Small intestine (tissue), 7 donors: ENCODE measurements around the gene CDK12. TPM values are rescaled to one million over a fixed set of nuclear protein-coding genes. Genes with fewer than 3 reads are reported as not detected.

ENCODE experiments used
- DNase-seq, 2 donors: peaks; one replicate each; pipeline versions ENCODE4 v3.0.0 to v3.0.0-alpha.2; 2013
- FAIRE-seq: peaks from 2 replicates; lab custom pipeline; 2012; peaks lifted over from hg19 to GRCh38; lab: Jason Lieb, UNC
- H3K27ac ChIP-seq, 3 donors: one replicate each; pipeline ENCODE4 v1.5.1; 2013; ENCODE audit warnings: low read length in 2 of 3, mild to moderate bottlenecking in 2 of 3, control low read depth in 1 of 3, inconsistent platforms in 1 of 3, low read depth in 1 of 3, moderate library complexity in 1 of 3
- H3K27me3 ChIP-seq, 3 donors: one replicate each; pipeline ENCODE4 v1.6.1; 2013; ENCODE audit warnings: low read length in 3 of 3, inconsistent platforms in 1 of 3; ENCODE audit not compliant: control insufficient read depth in 3 of 3, insufficient read depth in 3 of 3
- H3K36me3 ChIP-seq, 3 donors: one replicate each; pipeline ENCODE4 v1.6.1; 2013; ENCODE audit warnings: low read length in 3 of 3, inconsistent platforms in 1 of 3, low read depth in 1 of 3, mild to moderate bottlenecking in 1 of 3, moderate library complexity in 1 of 3; ENCODE audit not compliant: control insufficient read depth in 3 of 3, insufficient read depth in 2 of 3
- H3K4me1 ChIP-seq, 3 donors: one replicate each; pipeline ENCODE4 v1.6.1; 2013; ENCODE audit warnings: low read length in 2 of 3, inconsistent platforms in 1 of 3, low read depth in 1 of 3, mild to moderate bottlenecking in 1 of 3, moderate library complexity in 1 of 3; ENCODE audit not compliant: control insufficient read depth in 3 of 3, insufficient read depth in 2 of 3
- H3K4me3 ChIP-seq, 3 donors: one replicate each; pipeline ENCODE4 v1.5.1; 2013; ENCODE audit warnings: low read length in 3 of 3, control low read depth in 1 of 3, inconsistent platforms in 1 of 3, low read depth in 1 of 3, mild to moderate bottlenecking in 1 of 3, moderate library complexity in 1 of 3
- H3K9me3 ChIP-seq, 2 donors: one replicate each; pipeline ENCODE4 v1.6.1; 2013; ENCODE audit warnings: low read depth in 1 of 2, low read length in 1 of 2; ENCODE audit not compliant: control insufficient read depth in 2 of 2, insufficient read depth in 1 of 2
- WGBS, 3 donors: extraction: QIAGEN DNeasy Blood & Tissue Kit; methylation state at CpG; one replicate each; pipeline ENCODE4 v1.1.7; 2013; 5-methylcytosine and 5-hydroxymethylcytosine counted together
- polyA plus RNA-seq, 4 donors: library from polyadenylated mRNA; stranded (reverse) in 3 of 4; unstranded in 1 of 4; fragments of 200-250 nt in 3 of 4; fragments of 120-200 nt in 1 of 4; gene quantifications; one replicate each; pipeline versions ENCODE4 v1.2.1 to v1.2.3, GENCODE V29; 2013
- donor health status: healthy with polysubstance abuse.
- donor health status: control.
- donor health status: control.
- donor health status: Bipolar disorder and iron deficiency.
- donor health status: healthy.

CDK12 gene
- polyA plus RNA-seq, 4 donors: 6.2 to 47.4 (median 11.3) TPM

- no peak for FAIRE-seq
These were observed 94.1 kb downstream of the CDK12 start for GRCh38 chr17:39555368-39555767.

GRCh38 chr17:39556423-39556822, 95.1 kb downstream of the CDK12 start:
- H3K36me3 ChIP-seq: peaks cover 4 to 57% (median 11%) of the 10 kb centered on the region in 3 donors
- no peaks in the 10 kb centered on the region for H3K27me3 ChIP-seq
- WGBS, 3 donors: 40 to 68% (median 50%) methylated on average over 1 of the region's 1 CpG
- FAIRE-seq: no peak
- no peaks in the 10 kb centered on the region for H3K9me3 ChIP-seq
- H3K4me3 ChIP-seq: no peak overlapping the region
- H3K4me1 ChIP-seq: no peaks in the 10 kb centered on the region
- H3K27ac ChIP-seq: no peak overlapping the region
- no peak for DNase-seq

More at GRCh38 chr17:39555368-39555767, 94.1 kb downstream of the CDK12 start:
- no peak for DNase-seq
- Histone ChIP-seq H3K27me3 (no peaks in the 10 kb centered on the region), H3K27ac (no peak overlapping the region), H3K9me3 (no peaks in the 10 kb centered on the region), H3K4me1 (no peaks in the 10 kb centered on the region), H3K4me3 (no peak overlapping the region), H3K36me3 (peaks cover 8 to 50% (median 12%) of the 10 kb centered on the region in 3 donors)
- WGBS, 3 donors: 77 to 84% (median 80%) methylated on average over 2 of the region's 2 CpGs

- Histone ChIP-seq H3K36me3 (peaks cover 2 to 37% (median 7%) of the 10 kb centered on the region in 3 donors), H3K4me3 (no peak overlapping the region), H3K27ac (no peak overlapping the region), H3K4me1 (peaks cover 0 to 9% (median 0%) of the 10 kb centered on the region in 3 donors), H3K27me3 (no peaks in the 10 kb centered on the region), H3K9me3 (no peaks in the 10 kb centered on the region)
- WGBS, 3 donors: 57 to 59% (median 58%) methylated on average over 1 of the region's 1 CpG
- DNase-seq: no peak
- no peak for FAIRE-seq
These were observed 101.1 kb downstream of the CDK12 start for GRCh38 chr17:39562395-39562794.

- Histone ChIP-seq H3K4me1 (peaks cover 0 to 9% (median 0%) of the 10 kb centered on the region in 3 donors), H3K36me3 (peaks cover 0 to 43% (median 7%) of the 10 kb centered on the region in 3 donors), H3K27me3 (no peaks in the 10 kb centered on the region), H3K4me3 (no peak overlapping the region), H3K27ac (no peak overlapping the region), H3K9me3 (no peaks in the 10 kb centered on the region)
- DNase-seq: no peak
- WGBS, 3 donors: 79 to 86% (median 85%) methylated on average over 7 of the region's 7 CpGs
- FAIRE-seq: no peak
These were observed 101.7 kb downstream of the CDK12 start for GRCh38 chr17:39562976-39563375.

DNA sequence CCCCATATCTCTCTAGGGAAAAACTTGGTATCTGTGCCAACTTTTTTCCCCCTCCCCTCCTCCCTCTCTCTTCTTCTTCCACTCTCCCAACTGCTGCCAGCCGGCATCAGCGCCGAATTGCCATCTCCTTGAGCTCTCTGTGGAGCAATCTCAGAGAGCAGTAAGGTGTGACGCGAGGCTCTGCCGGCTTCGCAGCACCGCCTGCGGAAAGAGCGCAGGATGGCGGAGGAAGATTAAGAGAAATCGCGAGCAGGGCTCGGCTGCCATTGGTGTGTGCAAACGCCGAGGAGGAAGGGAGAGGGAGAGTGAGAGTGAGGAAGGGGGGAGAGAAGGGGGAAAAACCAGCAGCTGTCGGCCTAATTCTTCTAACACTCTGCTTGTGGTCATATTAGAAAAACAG, 102.2 kb downstream of the CDK12 start:
- WGBS, 3 donors: 55 to 88% (median 82%) methylated on average over 17 of the region's 17 CpGs
- peaks cover 0 to 9% (median 0%) of the 10 kb centered on the region in 3 donors for H3K4me1 ChIP-seq
- H3K4me3 ChIP-seq: no peak overlapping the region
- H3K36me3 ChIP-seq: peaks cover 3 to 48% (median 7%) of the 10 kb centered on the region in 3 donors
- no peak overlapping the region for H3K27ac ChIP-seq
- H3K27me3 ChIP-seq: no peaks in the 10 kb centered on the region
- FAIRE-seq (no peak), DNase-seq (no peak)
- no peaks in the 10 kb centered on the region for H3K9me3 ChIP-seq

- WGBS, 3 donors: 57 to 81% (median 71%) methylated on average over 4 of the region's 4 CpGs
- Histone ChIP-seq H3K4me3 (no peak overlapping the region), H3K9me3 (no peaks in the 10 kb centered on the region), H3K27ac (no peak overlapping the region), H3K27me3 (no peaks in the 10 kb centered on the region), H3K4me1 (peaks cover 0 to 9% (median 0%) of the 10 kb centered on the region in 3 donors), H3K36me3 (peaks cover 3 to 55% (median 7%) of the 10 kb centered on the region in 3 donors)
- no peak for FAIRE-seq
- peak in 1 of 2 donors; percentile 22 for DNase-seq
These were observed 103.0 kb downstream of the CDK12 start for GRCh38 chr17:39564211-39564848.

- FAIRE-seq (no peak), DNase-seq (no peak)
- Histone ChIP-seq H3K4me3 (no peak overlapping the region), H3K27ac (no peak overlapping the region), H3K9me3 (peaks cover 0 to 6% of the 10 kb centered on the region in 2 donors), H3K36me3 (peaks cover 3 to 61% (median 10%) of the 10 kb centered on the region in 3 donors), H3K4me1 (peaks cover 0 to 9% (median 0%) of the 10 kb centered on the region in 3 donors), H3K27me3 (no peaks in the 10 kb centered on the region)
- 86 to 89% (median 88%) methylated on average over 11 of the region's 11 CpGs for WGBS, 3 donors
These were observed 105.0 kb downstream of the CDK12 start for GRCh38 chr17:39566094-39566850.

- no peaks in the 10 kb centered on the region for H3K27me3 ChIP-seq
- H3K27ac ChIP-seq: no peak overlapping the region
- peaks cover 3 to 60% (median 10%) of the 10 kb centered on the region in 3 donors for H3K36me3 ChIP-seq
- H3K9me3 ChIP-seq: peaks cover 0 to 8% of the 10 kb centered on the region in 2 donors
- 89 to 92% (median 89%) methylated on average over 9 of the region's 9 CpGs for WGBS, 3 donors
- H3K4me1 ChIP-seq: peaks cover 0 to 6% (median 0%) of the 10 kb centered on the region in 3 donors
- DNase-seq: no peak
- no peak for FAIRE-seq
- no peak overlapping the region for H3K4me3 ChIP-seq
These were observed 107.4 kb downstream of the CDK12 start for GRCh38 chr17:39568702-39569101.
